IPS-18a (cell line): Measurements from ENCODE around the gene PXDN.

Experiments used
- H3K27ac ChIP-seq: one replicate; pipeline ENCODE4 v1.5.1; 2013; ENCODE audit warnings: low read length
- H3K27me3 ChIP-seq: one replicate; pipeline ENCODE4 v1.6.1; 2013; ENCODE audit warnings: mild to moderate bottlenecking, low read length; ENCODE audit not compliant: control insufficient read depth, insufficient read depth
- H3K36me3 ChIP-seq: one replicate; pipeline ENCODE4 v1.6.1; 2013; ENCODE audit warnings: low read depth, low read length; ENCODE audit not compliant: control insufficient read depth
- H3K4me1 ChIP-seq: one replicate; pipeline ENCODE4 v1.6.1; 2013; ENCODE audit warnings: low read depth, low read length; ENCODE audit not compliant: control insufficient read depth
- H3K4me3 ChIP-seq: one replicate; pipeline ENCODE4 v1.5.1; 2013; ENCODE audit warnings: low read length
- H3K9ac ChIP-seq: one replicate; pipeline ENCODE4 v1.6.1; 2013; ENCODE audit warnings: mild to moderate bottlenecking, low read length, moderate library complexity
- H3K9me3 ChIP-seq: one replicate; pipeline ENCODE4 v1.6.1; 2013; ENCODE audit warnings: low read depth, low read length; ENCODE audit not compliant: control insufficient read depth

Gene PXDN

DNA sequence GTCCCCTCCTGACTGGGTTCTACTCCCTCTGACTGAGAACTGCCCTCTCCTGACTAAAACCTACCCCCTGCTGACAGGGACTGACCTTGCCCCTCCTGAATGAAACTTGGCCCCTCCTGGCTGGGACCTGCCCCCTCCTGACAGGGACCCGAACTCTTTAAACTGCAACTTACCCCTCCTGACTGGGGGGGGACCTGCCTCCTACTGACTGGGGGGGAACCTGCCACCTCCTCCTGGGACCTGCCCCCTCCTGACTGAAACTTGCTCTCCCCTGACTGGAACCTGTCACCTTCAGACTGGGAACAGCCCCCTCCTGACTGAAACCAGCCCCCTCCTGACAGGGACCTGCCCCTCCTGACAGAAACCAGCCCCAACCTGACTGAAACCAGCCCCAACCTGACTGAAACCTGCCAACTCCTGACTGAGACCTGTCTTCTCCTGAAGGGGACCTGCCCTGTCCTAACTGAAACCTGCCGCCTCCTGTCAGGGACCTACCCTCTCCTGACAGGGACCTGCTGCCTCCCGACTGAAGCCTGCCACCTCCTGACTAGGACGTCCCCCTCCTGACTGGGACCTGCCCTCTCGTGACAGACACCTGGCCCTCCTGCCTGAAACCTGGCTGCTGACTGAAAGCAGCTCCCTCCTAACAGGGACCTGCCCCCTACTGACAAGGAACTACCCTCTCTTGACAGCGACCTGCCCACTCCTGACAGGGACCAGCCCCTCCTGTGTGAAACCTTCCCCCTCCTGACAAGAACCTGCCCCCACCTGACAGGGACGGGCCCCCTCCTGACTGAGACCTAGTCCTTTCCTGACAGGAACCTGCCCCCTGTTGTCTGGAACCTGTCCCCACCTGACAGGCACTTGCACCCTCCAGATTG is 87.1 kb downstream of the PXDN start:
- Histone ChIP-seq H3K4me1 (no peaks in the 10 kb centered on the region), H3K9me3 (no peaks in the 10 kb centered on the region), H3K27me3 (no peaks in the 10 kb centered on the region), H3K4me3 (no peak overlapping the region), H3K36me3 (peaks cover 51% of the 10 kb centered on the region), H3K27ac (no peak overlapping the region), H3K9ac (no peak overlapping the region)

DNA sequence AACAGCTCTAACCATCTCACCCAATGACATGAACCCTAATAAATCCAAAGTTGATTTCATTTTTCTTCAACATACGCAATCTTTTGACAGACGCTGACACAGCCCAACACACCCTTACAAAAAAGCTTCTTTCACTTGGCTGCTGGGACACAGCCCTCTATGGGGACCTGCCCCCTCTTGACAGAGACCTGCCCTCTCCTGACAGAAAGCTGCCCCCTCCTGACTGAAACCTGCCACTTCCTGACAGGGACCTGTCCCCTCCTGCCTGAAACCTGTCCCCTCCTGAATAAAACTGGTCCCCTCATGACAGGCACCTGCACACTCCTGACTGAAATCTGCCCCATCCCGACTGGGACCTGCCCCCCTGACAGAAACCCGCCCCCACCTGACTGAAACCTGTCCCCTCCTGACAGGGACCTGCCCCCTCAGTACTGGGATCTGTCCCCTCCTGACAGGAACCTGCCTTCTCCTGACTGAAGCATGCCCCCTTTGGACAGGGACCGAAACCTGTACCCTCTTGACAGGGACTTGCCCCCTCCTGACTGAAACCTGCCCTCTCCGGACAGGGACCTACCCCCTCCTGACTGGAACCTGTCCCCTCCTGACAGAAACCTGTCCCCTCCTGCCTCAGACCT is 87.9 kb downstream of the PXDN start:
- Histone ChIP-seq H3K27ac (no peak overlapping the region), H3K4me3 (no peak overlapping the region), H3K4me1 (no peaks in the 10 kb centered on the region), H3K36me3 (peaks cover 51% of the 10 kb centered on the region), H3K9me3 (no peaks in the 10 kb centered on the region), H3K9ac (no peak overlapping the region), H3K27me3 (no peaks in the 10 kb centered on the region)

- H3K36me3 ChIP-seq: peaks cover 49% of the 10 kb centered on the region
- no peak overlapping the region for H3K9ac ChIP-seq
- no peak overlapping the region for H3K27ac ChIP-seq
- no peaks in the 10 kb centered on the region for H3K27me3 ChIP-seq
- H3K4me3 ChIP-seq: no peak overlapping the region
- H3K9me3 ChIP-seq: no peaks in the 10 kb centered on the region
- H3K4me1 ChIP-seq: no peaks in the 10 kb centered on the region
Observed at GRCh38 chr2:1655461-1655860, 88.9 kb downstream of the PXDN start.

GRCh38 chr2:1654696-1655374 is 89.5 kb downstream of the PXDN start:
- no peaks in the 10 kb centered on the region for H3K9me3 ChIP-seq
- no peak overlapping the region for H3K27ac ChIP-seq
- H3K4me1 ChIP-seq: no peaks in the 10 kb centered on the region
- no peaks in the 10 kb centered on the region for H3K27me3 ChIP-seq
- H3K9ac ChIP-seq: no peak overlapping the region
- no peak overlapping the region for H3K4me3 ChIP-seq
- peaks cover 46% of the 10 kb centered on the region for H3K36me3 ChIP-seq

DNA sequence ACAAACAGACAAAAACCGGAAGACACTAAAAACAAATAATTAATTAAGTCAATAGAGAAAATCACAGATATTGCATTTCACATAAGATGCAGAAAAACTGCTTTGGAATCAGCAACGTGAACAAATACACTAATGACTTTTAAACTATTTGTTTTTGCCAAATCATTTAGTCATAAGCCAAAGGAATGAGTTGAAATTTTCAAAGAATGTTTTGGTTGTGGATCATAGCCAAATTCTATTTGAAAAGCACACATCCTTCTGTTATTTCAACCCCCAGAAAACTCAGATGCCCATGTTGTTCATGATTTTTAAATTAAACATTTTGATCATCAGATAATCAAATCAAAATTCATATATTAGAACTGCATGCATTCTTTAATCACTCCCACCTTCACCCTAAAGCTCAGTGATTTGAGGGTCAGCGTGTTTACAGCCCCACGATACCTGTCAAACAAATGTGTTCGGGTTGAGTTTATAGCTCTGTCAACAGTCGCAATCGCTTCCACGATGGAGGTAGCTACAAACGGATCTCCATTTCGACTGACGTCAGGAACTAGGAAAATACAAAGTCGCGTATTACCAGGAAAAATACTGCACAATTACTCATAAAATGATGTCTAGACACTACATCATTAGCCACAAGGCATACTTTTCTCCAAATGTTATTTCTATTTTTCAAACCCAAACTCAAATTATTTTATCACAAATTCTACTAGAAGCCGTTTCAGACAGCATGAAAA is 90.2 kb downstream of the PXDN start:
- no peak overlapping the region for H3K4me3 ChIP-seq
- no peaks in the 10 kb centered on the region for H3K9me3 ChIP-seq
- H3K9ac ChIP-seq: no peak overlapping the region
- no peaks in the 10 kb centered on the region for H3K27me3 ChIP-seq
- no peaks in the 10 kb centered on the region for H3K4me1 ChIP-seq
- peaks cover 44% of the 10 kb centered on the region for H3K36me3 ChIP-seq
- no peak overlapping the region for H3K27ac ChIP-seq

DNA sequence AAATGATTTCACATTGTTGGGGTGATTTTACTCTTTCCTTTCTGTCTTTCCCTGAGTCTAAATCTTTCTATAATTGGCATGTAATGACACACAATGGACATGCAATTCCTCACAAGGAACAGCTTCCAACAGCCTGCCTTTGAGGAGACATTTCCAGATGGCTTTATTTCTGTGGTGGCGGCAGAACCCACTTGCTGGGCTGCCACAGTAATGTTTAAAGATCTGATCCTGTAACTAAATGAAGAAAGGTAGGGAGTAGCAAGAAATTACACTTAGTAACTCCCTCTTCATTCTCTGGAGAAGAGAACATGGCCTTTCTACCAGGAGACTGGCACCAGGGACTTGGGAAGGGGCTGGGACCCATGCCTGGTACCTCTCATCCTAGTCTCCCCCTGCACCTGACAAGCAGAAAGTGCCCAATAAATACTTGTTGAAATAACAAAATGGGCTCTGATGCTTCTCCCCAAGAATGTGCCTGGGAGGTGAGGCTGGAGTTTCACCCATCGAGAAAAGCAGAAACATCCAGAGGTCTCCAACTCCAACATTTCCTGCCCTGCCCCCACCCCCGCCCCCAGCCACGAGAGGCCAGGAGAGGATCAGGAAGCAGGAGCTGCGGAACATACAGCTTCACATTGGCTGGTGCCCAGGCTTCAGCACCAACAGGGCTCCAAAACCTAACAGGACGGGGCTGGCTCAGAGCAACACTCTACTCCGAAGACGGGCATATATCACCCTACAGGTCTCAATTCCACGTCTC is 92.1 kb downstream of the PXDN start:
- Histone ChIP-seq H3K4me1 (no peaks in the 10 kb centered on the region), H3K27me3 (no peaks in the 10 kb centered on the region), H3K27ac (no peak overlapping the region), H3K4me3 (no peak overlapping the region), H3K36me3 (peaks cover 55% of the 10 kb centered on the region), H3K9me3 (no peaks in the 10 kb centered on the region), H3K9ac (no peak overlapping the region)

GRCh38 chr2:1651121-1652033 is 92.9 kb downstream of the PXDN start:
- peaks cover 57% of the 10 kb centered on the region for H3K36me3 ChIP-seq
- H3K4me1 ChIP-seq: no peaks in the 10 kb centered on the region
- H3K4me3 ChIP-seq: no peak overlapping the region
- H3K27me3 ChIP-seq: no peaks in the 10 kb centered on the region
- no peak overlapping the region for H3K9ac ChIP-seq
- no peaks in the 10 kb centered on the region for H3K9me3 ChIP-seq
- no peak overlapping the region for H3K27ac ChIP-seq

- Histone ChIP-seq H3K9me3 (no peaks in the 10 kb centered on the region), H3K27ac (no peak overlapping the region), H3K4me3 (no peak overlapping the region), H3K4me1 (no peaks in the 10 kb centered on the region), H3K9ac (no peak overlapping the region), H3K27me3 (no peaks in the 10 kb centered on the region), H3K36me3 (peaks cover 62% of the 10 kb centered on the region)
Observed at GRCh38 chr2:1650085-1650872, 94.0 kb downstream of the PXDN start.

GRCh38 chr2:1649103-1650084 is 94.9 kb downstream of the PXDN start:
- no peaks in the 10 kb centered on the region for H3K9me3 ChIP-seq
- H3K4me1 ChIP-seq: no peaks in the 10 kb centered on the region
- H3K27ac ChIP-seq: no peak overlapping the region
- no peak overlapping the region for H3K4me3 ChIP-seq
- peaks cover 61% of the 10 kb centered on the region for H3K36me3 ChIP-seq
- no peaks in the 10 kb centered on the region for H3K27me3 ChIP-seq
- H3K9ac ChIP-seq: no peak overlapping the region
